ENCODE results near the gene CDK8.

The CDK8 gene

DNA sequence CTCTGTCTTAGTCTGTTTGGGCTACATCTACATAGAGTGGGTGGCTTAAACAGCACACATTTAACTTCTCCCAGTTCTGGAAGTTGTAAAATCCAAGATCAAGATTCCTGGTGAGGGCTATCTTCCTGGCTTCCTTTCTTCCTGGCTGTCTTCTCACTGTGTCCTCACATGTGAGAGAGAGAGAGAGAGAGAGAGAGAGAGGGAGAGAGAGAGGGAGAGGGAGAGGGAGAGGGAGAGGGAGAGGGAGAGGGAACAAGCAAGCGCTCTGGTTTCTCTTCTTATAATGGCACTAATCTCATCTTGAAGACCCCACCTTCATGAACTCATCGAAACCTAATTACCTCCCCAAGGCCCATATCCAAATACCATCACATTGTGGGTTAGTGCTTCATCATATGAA is 69.2 kb downstream of the CDK8 start:
- DNase-seq: no peak

DNA sequence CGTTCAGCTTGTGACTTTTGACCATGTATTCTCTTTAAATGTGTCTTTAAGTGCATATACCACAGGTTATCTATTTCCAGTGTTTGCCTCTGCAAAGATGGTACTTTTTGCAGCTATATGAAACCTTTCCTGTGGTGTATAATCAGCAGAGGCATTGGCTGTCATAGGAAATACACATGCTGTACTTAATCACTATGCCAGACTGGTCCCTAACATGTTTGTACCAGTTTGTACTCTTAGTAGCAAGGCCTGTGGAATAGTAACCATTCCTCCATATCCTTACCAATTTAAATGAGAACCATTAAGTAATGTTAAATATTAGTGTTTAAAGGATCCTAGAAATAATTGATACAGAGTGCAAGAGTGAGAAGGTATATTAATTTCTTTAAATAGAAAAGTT is 69.8 kb downstream of the CDK8 start:
- DNase-seq: no peak

DNA sequence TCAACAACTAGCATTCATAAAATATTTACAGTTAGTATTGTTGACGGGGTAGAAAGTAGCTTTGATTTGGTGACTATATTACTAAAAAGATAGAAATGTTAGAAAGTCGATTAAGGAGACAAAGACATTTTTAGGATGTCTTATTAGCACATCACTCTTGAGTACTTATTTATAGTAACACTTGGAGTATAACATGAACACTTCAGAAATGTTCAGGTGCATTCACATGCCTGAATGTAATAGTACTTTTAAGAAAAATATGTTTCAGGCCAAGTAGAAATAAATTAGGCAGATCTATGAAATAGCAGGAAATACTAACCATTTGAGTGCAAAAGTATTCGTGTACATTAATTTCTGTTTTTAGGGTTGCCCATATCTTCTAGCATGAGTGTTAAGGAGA is 70.4 kb downstream of the CDK8 start:
- no peak for DNase-seq

DNA sequence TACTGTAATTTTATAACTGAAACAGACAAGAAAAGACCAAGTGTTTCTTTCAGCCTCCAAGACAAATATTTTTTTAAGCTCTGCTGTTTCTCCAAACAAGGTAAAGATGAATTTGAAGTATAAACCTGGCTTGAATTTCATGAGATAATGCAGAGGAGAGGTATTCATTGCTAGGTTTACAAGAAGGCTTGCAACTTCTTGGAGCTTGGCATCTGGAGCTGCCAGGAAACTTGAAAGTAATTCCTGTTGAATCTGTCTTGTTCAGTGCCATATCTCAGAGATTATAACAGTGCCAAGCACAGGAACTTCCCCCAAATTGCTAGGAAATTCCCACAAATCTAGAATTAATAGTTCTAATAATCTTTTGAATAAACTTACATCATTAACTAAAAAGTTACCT is 70.9 kb downstream of the CDK8 start:
- no peak for DNase-seq

DNA sequence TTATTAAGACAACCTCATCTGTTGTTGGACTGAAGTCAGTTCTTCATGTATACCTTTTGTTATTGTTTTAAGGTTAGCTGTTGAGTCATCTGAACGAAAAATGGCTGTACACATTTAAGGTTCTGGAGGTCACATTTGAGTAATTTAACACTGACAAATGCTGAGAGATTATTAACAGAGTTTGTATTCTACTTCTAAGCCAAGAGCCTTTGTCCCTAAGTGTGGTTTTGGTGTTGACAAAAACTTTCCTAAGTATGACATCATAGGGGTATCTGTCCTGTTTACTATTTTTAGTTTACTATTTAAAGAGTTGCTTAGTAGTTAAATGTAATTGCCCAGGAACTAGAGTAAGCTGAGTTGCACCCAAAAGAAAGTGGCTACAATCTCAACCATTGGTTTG is 71.9 kb downstream of the CDK8 start:
- DNase-seq: no peak

DNA sequence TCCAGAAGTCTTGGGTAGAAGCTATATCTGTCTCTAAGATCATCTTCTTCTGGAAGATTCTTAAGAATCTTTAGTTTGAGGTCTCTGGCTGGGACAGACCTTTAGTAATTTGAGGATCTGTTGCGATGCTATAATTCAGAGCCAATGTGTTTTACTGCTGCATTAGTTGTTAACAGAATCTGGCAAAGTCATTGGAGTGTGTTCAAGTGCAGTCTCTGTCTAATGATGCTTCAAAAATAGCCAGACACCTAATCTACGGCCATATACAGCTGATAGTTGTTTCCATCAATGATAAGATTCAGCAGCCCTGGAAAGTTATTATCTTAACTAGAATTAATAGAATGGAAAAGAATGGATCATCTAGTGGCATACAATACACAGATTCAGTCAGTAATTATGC is 72.6 kb downstream of the CDK8 start:
- DNase-seq: no peak

DNA sequence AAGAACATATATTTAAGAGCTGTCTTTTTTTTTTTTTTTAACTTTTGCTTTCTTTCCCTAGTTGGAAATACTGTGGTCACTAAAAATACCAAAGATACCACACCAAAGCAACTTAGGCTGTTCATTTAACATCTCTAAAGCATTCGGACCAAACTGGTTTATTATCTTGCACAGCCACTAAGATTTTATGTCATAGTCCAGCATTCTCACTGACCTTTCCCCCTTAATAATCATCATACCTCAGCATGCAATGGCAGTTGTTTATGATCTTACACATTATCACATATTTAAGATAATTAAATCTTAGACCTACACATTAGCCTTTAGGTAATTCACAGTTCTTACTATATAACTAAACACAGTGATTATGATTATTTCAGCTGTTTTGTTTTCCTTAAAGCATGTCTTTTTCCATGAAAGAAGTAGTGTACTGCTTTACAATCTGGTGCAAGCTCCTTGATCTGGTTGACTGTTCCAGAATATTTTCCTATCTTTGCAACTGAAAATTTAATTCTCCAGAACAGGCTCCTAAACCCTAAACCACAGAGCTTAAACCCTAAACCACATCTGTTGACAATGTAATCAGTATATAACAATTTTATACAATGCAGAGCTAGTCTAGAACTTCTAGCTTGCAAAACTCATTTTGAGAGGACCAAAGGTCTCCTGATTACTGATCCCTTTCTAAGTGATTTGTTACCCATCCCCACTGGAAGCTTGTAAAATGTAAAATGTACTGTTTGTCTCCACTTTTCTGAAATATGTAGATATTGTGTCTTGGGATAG is 74.2 kb downstream of the CDK8 start:
- no peak for DNase-seq

DNA sequence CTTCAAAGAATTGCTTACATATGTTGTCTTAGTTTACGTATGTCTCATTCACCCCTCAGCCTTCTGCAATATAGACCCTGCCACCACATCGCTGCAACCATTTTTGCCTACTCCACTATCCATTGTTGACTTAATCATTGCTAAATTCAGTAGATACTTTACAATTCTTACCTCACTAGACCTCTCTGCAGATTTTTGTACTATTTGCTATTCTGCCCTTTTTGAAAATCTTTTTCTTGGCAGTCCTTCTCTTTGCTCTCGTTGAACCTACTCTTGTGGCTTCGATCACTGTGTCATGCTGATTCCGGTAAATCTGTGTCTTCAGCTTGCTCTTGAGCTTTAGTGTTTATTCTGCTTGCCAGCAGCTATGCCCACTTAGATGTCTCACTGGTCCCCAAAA is 81.2 kb downstream of the CDK8 start:
- no peak for DNase-seq

DNA sequence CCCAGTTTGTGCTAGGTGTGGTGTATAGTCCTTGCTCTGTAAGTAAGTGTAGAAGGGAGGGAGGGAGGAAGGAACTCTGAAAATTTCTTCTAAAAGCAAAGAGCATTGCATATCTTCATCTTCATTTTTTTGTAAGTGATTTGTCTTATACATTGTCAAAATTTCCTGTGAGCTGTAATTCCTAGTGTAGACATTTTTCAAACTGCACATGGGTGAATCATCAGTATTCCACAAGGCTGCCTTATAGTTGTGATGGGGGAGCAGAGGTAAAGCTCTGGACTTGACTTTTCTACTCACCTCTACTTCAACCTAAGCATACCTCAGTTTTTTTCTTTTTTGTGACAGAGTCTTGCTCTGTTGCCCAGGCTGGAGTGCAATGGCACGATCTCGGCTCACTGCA is 86.9 kb downstream of the CDK8 start:
- no peak for DNase-seq

DNA sequence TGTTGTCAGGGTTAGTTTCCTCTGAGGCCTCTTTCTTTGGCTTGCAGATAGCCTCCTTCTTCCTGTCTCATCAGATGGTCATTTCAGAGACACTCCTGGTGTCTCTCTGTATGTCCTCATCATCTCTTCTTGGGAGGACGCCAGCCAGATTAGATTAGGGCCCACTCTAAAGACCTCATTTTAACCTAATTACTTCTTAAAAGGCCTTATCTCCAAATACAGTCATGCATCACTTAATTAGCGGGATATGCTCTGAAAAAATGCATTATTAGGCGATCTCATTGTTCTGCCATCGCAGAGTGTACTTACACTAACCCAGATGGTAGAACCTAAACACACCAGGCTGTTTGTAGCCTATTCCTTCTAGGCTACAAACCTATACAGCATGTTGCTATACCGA is 89.0 kb downstream of the CDK8 start:
- peak; percentile 94 for DNase-seq

DNA sequence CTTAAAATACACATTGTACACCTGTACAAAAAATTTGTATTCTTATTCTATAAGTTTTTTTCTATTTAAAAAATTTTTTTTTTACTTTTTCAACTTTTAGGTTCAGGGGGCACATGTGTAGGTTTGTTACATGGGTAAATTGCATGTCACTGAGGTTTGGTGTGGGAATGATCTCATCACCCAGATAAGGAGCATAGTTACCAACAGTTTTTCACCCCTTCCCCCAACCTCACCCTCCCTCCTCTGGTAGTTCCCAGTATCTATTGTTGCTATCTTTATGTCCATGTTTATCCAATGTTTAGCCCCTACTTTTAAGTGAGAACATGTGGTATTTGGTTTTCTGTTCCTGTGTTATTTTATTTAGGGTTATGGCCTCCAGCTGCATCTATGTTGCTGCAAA is 89.9 kb downstream of the CDK8 start:
- DNase-seq: no peak

DNA sequence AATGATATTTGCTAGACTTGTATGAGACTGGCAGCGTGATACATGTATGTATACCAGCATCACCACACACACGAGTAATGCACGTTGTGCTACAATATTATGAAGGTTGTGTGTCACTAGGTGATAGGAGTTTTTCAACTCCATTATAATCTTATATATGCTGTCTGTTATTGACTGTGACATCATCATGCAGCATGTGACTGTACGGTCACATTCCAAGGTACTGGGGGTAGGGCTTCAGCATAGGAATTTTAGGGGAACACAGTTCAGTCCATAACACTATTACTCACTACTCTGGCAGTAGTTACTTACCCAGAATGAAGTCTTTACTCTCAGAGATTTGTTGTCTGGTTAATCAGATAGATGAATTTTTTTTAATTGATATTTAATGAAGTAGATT is 91.1 kb downstream of the CDK8 start:
- DNase-seq: no peak

DNA sequence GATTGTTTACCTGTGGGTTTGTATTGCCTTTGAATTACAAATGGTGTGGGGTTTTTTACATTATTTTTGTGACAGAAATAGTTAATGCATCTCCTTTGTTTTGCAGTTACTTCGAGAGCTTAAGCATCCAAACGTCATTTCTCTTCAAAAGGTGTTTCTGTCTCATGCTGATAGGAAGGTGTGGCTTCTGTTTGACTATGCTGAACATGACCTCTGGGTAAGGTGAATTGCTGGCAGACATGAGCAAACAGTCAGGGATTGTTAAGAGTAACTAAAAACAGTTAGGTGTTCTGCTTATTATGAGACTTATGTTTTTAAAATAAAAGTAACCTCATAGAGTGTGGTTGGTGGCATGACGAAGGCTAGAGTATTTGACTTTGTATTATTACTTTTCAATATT is 95.0 kb downstream of the CDK8 start:
- DNase-seq: no peak

DNA sequence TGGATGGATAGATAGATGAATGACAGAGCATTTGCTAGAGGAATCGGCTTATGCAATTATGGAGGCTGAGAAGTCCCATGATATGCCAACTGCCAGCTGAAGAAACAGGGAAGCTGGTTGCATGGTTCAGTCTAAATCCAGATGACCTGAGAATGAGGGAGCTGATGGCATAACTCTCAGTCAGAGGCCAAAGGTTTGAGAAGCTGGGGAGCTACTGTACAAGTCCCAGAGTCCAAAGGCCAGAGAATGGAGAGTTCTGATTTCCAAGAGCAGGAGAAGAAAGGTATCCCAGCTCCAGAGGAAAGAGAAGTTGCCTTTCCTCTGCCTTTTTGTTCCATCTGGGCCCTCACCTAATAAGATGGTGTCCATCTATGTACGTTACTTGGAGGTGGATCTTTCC is 108.3 kb downstream of the CDK8 start:
- no peak for DNase-seq

DNA sequence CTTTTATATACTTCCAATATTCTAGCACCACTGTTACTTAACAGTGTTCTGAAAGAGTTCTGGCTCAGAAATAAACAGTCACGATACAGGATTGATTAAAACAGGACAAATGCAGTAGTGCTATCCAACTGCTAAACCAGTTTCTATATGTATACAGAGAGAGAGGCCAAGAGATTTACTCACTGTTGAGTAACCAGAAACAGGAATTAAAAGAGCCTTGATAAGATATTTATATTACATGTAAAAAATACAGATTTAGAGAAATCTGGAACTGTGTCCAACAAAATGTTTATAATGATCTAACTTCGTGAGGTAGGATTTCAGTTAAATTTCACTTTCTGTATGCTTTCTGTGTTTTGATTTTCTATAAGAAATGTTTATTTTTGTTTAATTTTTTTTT is 116.6 kb downstream of the CDK8 start:
- DNase-seq: no peak

DNA sequence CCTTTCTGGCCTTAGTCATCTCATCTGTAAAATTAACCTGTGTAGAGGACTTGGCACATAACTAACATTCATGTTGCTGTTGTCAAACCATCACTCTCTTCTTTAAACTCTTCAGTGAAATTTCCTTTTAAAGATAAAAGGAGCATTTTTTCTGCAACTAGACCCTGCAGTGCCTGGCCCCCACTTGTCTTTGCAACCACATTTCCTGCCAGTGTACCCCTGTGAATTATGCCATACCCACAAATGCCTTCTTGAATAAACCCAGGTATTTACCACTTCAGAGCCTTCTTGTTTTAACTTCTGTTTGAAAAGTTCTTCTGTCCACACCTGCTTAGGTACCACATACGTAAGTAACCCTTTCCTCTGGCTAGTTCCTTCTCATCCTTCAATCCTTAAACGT is 118.8 kb downstream of the CDK8 start:
- no peak for DNase-seq

DNA sequence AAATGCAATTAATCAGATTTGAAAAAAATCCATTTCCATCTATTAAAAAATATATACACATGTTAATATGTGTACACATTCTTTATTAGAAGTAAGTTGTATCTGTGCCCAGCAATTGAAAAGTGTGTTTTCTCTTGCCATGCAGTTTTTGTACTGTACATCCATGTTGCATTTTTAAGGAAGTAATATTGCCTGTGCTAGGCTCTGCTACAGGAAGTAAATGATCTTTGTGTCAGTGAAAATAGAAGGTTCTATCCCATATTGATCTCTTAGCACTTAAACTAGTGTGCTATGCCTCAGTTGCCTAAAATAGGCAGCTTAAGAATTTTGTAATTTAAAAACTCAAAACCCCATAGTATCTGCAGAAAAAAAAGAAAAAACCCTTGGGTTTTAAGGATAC is 122.5 kb downstream of the CDK8 start:
- DNase-seq: no peak

DNA sequence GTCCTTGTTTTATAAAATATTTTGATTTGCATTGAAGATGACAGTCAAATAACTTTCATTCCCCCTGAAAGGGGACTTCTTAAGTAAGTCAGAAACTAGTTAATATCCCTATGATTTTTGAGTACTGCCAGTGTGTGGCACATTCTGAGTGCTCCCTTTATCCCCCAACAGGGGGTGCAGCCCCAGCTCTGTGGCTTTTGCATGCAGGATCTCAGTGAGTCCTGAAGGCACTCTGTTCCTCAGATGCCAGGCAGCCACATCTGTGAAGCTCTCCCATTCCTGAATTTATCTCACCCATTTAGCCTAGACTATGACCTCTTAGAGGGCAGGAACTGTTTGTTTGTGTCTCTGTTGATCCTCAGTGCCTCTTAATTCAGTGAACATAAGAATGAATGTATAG is 123.1 kb downstream of the CDK8 start:
- DNase-seq: peak; percentile 68

DNA sequence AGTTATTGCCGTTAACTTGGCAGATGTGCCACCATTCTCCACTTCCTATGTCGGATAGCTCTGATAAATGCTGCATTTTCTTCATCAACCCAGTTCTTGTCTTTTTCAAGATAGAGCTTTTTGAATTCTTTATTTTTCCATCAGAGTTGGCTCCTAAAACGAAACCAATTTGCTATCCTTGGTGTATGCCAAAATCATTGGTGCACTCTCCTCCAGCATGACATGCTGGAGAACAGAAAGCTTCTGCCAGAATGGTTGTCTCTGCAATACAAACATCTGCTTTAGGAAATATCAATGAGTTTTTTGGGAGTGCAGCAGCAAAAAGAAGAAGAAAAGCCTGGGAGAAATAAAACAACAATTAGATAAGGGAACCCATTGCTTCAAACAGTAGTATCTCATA is 124.2 kb downstream of the CDK8 start:
- DNase-seq: no peak

DNA sequence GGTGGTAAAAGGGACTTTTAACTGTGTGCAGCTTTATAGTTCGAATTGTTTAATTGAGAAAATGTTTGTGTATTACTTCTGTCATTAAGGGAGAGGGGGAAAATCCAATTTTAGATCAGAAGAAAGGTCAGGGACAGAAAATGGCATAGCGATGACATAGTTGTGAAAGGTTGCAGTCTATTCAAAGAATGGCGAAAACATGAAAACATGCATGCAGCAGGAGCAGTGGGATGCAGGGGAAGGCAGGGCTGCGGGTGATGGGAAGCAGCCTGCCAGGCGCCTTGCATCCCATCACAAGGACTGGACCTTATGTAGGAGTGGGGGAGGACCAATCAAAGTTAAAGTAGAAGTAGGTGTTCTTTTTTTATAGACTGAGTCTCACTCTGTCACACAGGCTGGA is 125.9 kb downstream of the CDK8 start:
- DNase-seq: no peak

DNA sequence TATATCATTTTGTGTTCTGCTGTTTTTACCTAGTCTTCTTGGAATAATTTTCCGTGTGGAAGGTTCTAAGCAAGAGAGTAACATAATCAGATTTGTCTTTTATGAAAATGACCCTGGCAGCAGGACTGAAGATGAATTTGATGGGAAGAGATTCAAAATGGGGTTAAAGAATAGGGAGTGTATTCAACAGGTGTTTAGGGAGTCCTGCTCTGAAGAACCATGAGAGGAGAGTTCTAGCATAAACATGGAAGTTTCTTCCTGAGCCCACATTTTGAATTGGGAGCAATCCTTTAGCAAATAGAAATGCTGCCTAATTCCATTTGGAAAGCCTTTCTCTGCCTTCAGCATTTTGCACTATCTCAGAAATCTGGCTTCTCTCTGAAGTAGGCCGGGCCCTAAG is 127.0 kb downstream of the CDK8 start:
- DNase-seq: no peak

DNA sequence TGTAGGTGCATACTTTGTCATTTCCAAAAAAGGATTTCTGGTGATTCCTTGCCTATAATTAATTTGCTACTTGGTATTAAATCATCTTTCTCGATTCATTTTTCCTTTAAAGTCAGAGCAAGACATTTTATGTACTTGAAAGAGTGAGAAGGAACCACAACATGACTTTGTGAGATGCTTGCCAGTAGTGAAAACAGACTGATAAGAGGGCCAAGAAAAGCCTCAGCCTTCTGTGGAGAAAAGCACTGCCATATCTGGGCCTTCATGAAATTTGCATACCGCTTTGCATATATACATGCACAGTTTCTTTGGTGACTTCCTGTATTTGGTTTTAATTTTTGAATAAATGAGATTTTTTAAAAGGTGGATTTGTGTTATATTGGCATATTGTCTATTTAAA is 128.4 kb downstream of the CDK8 start:
- DNase-seq: no peak

DNA sequence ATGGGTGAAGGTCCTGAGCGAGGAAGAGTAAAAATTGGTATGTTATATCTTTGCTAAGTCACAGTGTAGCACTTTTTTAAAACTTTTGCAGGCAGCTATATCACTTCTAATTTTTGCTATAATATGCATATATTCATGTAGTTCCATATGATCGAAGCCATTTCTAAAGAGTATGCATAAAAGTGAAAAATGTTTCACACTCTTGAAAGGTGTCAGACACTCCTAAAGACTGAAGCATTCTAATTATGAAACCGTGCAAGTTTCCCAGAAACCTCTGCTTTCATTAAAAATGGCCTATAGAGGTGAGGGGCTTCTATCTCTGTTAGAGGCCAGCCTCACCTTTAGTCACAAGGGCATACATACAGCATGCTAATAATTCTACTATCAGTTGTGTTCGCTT is 128.9 kb downstream of the CDK8 start:
- no peak for DNase-seq

DNA sequence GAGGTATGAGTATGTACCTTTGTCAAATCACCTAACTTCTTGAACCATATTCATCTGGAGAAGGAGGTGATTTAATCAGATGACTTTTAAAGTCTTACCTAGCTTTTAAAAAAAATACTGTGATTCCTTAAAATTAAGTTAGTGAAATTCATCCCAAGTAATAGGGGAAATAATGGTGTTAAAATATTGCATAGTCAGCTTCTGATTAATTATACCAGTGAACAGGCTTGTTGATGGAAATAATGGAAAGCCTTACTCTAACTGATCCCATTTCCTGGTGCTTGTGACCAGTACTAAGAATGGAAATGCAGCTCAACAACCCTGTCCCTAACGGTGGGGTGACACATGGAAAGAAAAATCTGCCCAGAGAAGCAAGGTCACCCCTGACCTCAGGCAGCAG is 130.7 kb downstream of the CDK8 start:
- no peak for DNase-seq

DNA sequence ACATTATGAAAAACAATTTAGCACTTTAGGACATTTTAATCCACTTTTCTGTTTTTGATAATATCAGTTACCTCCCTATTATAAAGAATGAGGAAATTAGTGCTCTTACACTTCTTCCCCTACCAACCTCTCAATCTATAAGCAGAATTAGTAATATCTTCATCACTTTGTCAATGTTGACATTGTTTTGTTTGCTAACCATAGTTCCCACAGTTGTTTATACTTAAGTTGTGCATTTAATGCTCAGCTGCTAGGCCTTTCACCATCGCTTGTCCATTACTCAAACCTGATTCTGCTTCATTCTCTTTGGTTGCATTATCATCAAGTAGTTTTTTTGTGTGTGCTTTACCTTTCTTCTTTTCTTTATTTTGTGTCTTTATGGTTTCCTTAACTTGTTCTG is 132.1 kb downstream of the CDK8 start:
- no peak for DNase-seq

DNA sequence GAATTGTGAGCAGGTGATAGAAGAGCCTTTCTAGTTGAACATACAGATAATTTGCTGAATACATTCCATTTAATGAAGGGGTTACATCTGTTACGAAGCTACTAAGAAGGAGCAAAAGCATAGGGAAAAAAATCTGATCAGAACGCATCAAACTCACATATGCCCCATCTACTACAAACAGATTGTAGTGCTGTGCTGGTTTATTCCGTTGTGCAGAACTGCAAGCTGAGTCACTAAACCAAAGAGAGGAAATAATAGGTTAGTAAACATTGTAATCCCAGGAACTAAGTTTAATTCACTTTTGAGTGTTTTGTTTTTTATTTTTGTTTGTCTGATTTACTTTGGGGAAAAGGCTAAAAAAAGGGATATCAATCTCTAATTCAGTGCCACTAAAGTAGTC is 136.3 kb downstream of the CDK8 start:
- DNase-seq: no peak
